NCI-H2107 treated with DMSO at 0.1 percent for 48 hours (cell line): Measurements from ENCODE around the gene SEPTIN2.
"Not testable (repeated sequence)": the region's sequence is repeated elsewhere in the genome, so short reads cannot be mapped to it uniquely, and the experiment has no call there.

Experiments
- DNase-seq: peaks from one replicate; lab custom pipeline; 2025; ENCODE audit not compliant: unreplicated experiment; lab: John Stamatoyannopoulos, UW

SEPTIN2 gene

GRCh38 chr2:241286348-241287090, 29.2 kb upstream of the SEPTIN2 start:
- no peak for DNase-seq

- DNase-seq, result no peak
These were observed 27.3 kb upstream of the SEPTIN2 start for GRCh38 chr2:241288324-241288888.

- DNase-seq, result no peak
These were observed 26.7 kb upstream of the SEPTIN2 start for GRCh38 chr2:241289053-241289452.

- DNase-seq, result no peak
These were observed 26.1 kb upstream of the SEPTIN2 start for GRCh38 chr2:241289597-241289996.

- no peak for DNase-seq
These were observed 24.6 kb upstream of the SEPTIN2 start for GRCh38 chr2:241291153-241291552.

GRCh38 chr2:241291977-241292376, 23.7 kb upstream of the SEPTIN2 start:
- no peak for DNase-seq

- DNase-seq, result not testable (repeated sequence)
These were observed 22.3 kb upstream of the SEPTIN2 start for GRCh38 chr2:241293378-241293797.

- DNase-seq, result no peak
These were observed 20.2 kb upstream of the SEPTIN2 start for GRCh38 chr2:241295326-241296095.

GRCh38 chr2:241296767-241297166, 19.0 kb upstream of the SEPTIN2 start:
- DNase-seq, result no peak

GRCh38 chr2:241298673-241299072, 17.1 kb upstream of the SEPTIN2 start:
- DNase-seq, result no peak

- no peak for DNase-seq
These were observed 15.7 kb upstream of the SEPTIN2 start for GRCh38 chr2:241300000-241300399.

- DNase-seq, result no peak
These were observed 13.6 kb upstream of the SEPTIN2 start for GRCh38 chr2:241302083-241302482.

- no peak for DNase-seq
These were observed 12.7 kb upstream of the SEPTIN2 start for GRCh38 chr2:241302759-241303651.

- no peak for DNase-seq
These were observed 11.6 kb upstream of the SEPTIN2 start for GRCh38 chr2:241304039-241304670.

- DNase-seq, result no peak
These were observed 8.7 kb upstream of the SEPTIN2 start for GRCh38 chr2:241307055-241307454.

GRCh38 chr2:241308267-241308666, 7.5 kb upstream of the SEPTIN2 start:
- DNase-seq, result no peak

GRCh38 chr2:241308832-241309500, 6.8 kb upstream of the SEPTIN2 start:
- DNase-seq, result no peak

- no peak for DNase-seq
These were observed 6.0 kb upstream of the SEPTIN2 start for GRCh38 chr2:241309684-241310117.

- no peak for DNase-seq
These were observed 4.7 kb upstream of the SEPTIN2 start for GRCh38 chr2:241310917-241311566.
